ENCODE results near the gene LHX6.

The LHX6 gene

GRCh38 chr9:122215663-122216062, 13.1 kb downstream of the LHX6 start:
- DNase-seq, result no peak

- DNase-seq, result no peak
Observed at GRCh38 chr9:122214507-122214906, 14.2 kb downstream of the LHX6 start.

- peak; percentile 21 to 25 for DNase-seq
Observed at GRCh38 chr9:122213589-122214413, 15.0 kb downstream of the LHX6 start.

- no peak for DNase-seq
Observed at GRCh38 chr9:122213102-122213588, 15.6 kb downstream of the LHX6 start.

- no peak for DNase-seq
Observed at GRCh38 chr9:122212473-122213004, 16.2 kb downstream of the LHX6 start.

GRCh38 chr9:122209451-122209850, 19.3 kb downstream of the LHX6 start:
- DNase-seq, result no peak

GRCh38 chr9:122207096-122207495, 21.7 kb downstream of the LHX6 start:
- DNase-seq, result no peak

- DNase-seq, result no peak
Observed at GRCh38 chr9:122206118-122207046, 22.4 kb downstream of the LHX6 start.

- DNase-seq, result no peak
Observed at GRCh38 chr9:122205176-122205575, 23.6 kb downstream of the LHX6 start.

GRCh38 chr9:122204491-122204890, 24.3 kb downstream of the LHX6 start:
- DNase-seq, result no peak

- no peak for DNase-seq
Observed at GRCh38 chr9:122204055-122204454, 24.7 kb downstream of the LHX6 start.

- no peak for DNase-seq
Observed at GRCh38 chr9:122202111-122202510, 26.6 kb downstream of the LHX6 start.

- DNase-seq, result no peak
Observed at GRCh38 chr9:122201641-122202040, 27.1 kb downstream of the LHX6 start.

- DNase-seq, result no peak
Observed at GRCh38 chr9:122200960-122201595, 27.7 kb downstream of the LHX6 start.

- DNase-seq, result no peak
Observed at GRCh38 chr9:122197882-122198281, 30.9 kb downstream of the LHX6 start.

GRCh38 chr9:122197426-122197825, 31.3 kb downstream of the LHX6 start:
- no peak for DNase-seq

GRCh38 chr9:122195875-122196274, 32.9 kb downstream of the LHX6 start:
- no peak for DNase-seq

GRCh38 chr9:122193651-122194050, 35.1 kb downstream of the LHX6 start:
- DNase-seq, result no peak

GRCh38 chr9:122192914-122193525, 35.7 kb downstream of the LHX6 start:
- no peak for DNase-seq

- DNase-seq, result no peak
Observed at GRCh38 chr9:122192261-122192875, 36.4 kb downstream of the LHX6 start.

- DNase-seq, result no peak
Observed at GRCh38 chr9:122191584-122191983, 37.2 kb downstream of the LHX6 start.
